Right forelimb (tissue), 1 donor: ENCODE measurements around the gene LRRC8B.
"Not testable (repeated sequence)": the region's sequence is repeated elsewhere in the genome, so short reads cannot be mapped to it uniquely, and the experiment has no call there.

Experiments used
- DNase-seq: peaks from one replicate; pipeline ENCODE4 v3.0.0-alpha.2; 2018

Gene LRRC8B

GRCh38 chr1:89587729-89588161 lies 63.1 kb downstream of the LRRC8B start:
- no peak for DNase-seq

DNA sequence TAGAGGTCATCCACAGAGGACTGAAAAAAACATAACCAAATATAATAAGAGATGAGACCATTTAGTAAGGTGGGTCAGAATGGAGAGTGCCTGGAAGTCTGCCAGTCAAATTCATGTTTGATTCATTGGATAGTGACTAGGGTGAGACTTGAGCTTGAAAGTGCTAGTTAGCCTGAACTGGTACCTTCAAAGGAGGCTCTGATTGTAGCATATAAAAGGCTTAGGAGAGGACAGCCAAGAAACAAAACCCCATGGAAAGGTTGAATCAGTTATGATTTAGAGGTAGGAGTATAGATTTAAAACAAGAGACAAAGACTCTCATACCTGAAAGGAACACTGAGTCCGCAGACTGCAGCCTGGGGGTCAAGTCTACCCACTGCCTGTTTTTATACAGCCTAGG lies 63.9 kb downstream of the LRRC8B start:
- no peak for DNase-seq

- DNase-seq, result no peak
These were observed 64.9 kb downstream of the LRRC8B start for GRCh38 chr1:89589515-89589914.

- DNase-seq, result no peak
These were observed 65.9 kb downstream of the LRRC8B start for GRCh38 chr1:89590341-89591080.

DNA sequence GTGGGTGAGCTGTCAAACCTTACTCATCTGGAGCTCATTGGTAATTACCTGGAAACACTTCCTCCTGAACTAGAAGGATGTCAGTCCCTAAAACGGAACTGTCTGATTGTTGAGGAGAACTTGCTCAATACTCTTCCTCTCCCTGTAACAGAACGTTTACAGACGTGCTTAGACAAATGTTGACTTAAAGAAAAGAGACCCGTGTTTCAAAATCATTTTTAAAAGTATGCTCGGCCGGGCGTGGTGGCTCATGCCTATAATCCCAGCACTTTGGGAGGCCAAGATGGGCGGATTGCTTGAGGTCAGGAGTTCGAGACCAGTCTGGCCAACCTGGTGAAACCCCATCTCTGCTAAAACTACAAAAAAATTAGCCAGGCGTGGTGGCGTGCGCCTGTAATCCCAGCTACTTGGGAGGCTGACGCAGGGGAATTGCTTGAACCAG lies 68.3 kb downstream of the LRRC8B start:
- DNase-seq, result not testable (repeated sequence)

DNA sequence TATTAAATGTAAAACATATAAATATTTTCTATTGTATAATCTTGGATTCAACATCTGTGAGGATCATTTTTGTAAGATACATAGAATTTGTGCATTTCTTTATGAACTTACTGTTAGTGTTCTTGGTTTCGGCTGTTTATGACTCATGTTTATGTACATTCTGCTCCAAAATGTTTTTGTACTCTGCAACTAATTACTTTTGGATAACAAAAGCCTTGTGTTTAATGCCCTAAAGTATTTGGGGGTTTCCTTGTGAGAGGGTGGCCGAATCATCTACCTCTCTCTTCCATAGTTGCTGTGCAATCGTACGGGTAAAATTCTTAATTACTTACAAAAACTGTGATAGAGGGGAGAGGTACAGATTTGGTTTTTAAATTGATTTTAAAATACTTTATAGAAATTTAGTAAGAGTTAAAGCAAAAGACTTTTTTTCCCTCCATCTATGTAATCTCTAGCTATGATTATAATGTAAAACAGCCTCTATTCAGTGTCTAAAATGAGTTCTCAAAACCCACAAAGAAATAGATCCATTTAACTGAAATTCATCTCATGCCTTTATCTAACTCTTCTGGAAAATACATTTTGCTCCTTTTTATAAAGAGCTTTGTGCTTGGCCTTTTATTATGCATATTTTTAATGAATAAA lies 69.6 kb downstream of the LRRC8B start:
- no peak for DNase-seq

DNA sequence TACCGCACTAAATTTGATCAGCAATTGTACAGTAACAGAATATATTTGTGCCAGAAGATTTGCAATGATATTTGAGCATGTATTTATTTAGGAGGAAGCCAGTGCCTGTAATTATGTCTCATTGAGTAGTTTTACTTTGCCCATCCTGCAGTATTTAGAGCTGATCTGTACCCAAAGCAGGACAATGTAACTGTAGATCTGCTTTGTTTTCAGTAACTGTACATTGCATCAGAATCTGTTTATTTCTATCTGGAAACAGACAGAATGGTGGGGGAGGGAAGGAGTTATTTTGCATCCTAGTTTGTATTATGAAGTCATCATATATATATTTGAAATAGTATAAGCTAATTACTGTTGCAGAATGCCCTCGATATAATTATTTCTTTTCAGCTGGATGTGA lies 72.1 kb downstream of the LRRC8B start:
- DNase-seq, result no peak

GRCh38 chr1:89598450-89599331 lies 74.1 kb downstream of the LRRC8B start:
- no peak for DNase-seq

DNA sequence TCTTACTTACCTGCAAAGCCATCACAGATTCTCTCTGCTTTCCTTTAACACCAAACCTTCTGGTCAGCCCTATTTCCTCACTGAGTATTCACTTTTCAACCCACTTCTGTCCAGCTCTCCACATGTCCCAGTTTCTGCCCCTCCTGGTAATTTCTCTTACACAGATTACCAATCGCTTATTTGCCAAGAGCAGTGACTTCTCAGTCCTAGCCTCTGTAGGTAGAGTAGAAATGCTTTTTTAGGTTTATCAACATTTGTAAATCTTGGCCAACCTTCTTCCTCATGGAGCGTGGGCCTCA lies 74.7 kb downstream of the LRRC8B start:
- DNase-seq, result no peak

DNA sequence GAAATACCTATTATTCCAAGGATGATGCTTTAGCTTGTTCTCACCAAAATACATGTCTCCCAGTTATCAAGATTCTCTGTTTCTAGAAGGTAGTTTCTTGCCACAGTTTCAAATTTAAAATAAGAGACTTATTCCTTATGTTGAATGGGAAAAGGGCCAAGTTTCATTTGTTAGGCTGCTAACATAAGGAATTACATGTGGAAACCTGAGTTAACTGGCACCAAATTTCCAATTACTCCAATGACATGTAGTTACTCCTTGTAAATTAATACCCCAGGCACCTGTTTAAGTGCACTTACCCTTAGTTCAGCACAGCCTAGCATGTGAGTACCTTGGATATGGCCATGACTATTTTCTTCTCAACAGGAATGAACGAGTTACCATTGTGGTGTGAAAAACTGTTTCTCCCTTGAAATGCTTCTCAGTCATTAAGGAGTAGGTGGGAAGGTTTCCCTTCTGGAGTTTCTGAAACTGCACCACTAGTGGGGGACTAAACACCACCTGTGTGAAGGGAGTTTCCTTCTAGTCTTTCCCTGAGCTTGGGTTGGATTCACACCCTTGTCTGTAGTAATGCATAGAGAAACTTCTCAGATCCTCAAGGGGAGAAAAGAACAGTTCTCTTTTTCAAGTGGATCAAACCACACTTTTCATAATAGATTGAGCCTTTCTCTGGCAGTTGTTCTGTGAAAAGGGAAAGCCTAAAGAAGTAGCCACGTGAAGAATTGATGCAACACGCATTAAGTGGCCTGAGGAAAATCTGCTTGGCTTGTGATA lies 76.0 kb downstream of the LRRC8B start:
- no peak for DNase-seq

DNA sequence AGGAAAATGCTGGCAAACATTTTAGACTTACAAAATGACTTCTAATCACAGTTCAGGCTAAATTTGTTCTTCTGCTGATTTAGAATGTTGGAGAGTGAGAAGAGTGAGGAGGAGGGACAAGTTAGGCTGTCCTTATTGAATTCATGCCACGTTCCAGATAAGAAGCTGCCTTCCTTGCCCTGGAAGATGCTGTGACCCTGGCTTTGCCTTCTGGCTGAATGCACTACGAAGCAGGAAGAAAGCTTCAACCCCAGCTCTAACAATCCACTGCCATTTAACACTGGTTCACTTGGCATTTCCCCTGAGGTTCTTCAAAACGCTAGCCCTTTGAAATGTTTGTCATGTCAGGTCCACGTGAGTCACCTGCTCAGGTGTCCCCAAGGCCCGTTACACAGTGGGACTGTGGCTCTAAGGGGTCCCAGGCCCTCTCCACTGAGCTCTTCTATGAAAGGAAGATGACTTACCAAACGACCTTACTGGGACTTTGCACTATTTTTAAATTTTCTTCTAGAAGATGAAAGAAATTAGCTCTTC lies 78.3 kb downstream of the LRRC8B start:
- DNase-seq, result no peak

GRCh38 chr1:89603651-89604413 lies 79.2 kb downstream of the LRRC8B start:
- DNase-seq, result no peak

GRCh38 chr1:89604414-89604735 lies 79.7 kb downstream of the LRRC8B start:
- DNase-seq, result no peak

DNA sequence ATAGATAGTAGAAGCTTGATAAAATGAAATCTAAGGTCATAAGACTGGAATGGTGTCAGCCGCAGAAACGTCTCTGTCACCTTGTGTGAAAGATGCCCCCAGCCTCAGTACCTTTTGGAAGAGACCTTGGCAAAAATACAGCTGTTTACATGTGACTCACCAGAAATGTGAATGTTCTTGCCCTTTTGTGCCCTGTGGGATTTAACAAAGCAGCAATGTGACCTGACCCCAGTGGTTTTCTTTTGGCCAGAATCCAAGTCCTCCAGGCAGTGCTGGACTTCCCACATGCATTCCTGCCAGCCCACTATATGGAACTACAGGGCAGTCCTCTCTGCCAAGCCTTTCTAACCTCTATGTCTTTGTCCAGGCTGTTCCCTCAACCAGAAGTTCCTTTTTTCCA lies 81.1 kb downstream of the LRRC8B start:
- no peak for DNase-seq

- no peak for DNase-seq
These were observed 81.8 kb downstream of the LRRC8B start for GRCh38 chr1:89606227-89606980.

- no peak for DNase-seq
These were observed 82.5 kb downstream of the LRRC8B start for GRCh38 chr1:89607156-89607555.

- no peak for DNase-seq
These were observed 83.1 kb downstream of the LRRC8B start for GRCh38 chr1:89607586-89608318.

DNA sequence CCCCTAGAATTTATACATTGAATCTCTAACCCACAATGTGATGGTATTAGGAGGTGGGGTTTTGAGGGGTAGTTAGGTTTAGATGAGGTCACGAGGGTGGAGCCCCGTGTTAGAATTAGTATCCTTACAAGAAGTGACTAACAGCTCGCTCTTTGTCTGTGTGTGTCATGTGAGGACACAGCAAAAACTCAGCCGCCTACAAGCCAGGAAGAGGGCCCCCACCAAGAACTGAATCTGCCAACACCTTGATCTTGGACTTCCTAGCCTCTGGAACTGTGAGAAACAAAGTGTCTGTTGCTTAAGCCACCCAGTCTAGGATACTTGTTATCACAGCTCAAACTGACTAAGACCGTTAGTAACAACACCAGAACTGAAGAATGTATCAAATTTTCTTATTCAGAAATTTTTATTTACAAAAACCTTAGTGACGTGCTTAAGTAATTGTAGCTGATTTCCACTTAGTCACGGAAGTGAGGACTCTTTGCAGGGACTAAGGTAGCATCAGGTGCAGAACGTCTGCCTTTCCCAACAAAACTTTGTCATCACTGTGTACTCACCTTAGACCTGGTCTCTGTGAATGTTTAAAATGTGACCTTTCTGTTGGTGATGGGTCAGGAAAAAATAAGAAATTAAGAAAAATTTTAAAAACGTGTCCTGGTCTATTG lies 83.8 kb downstream of the LRRC8B start:
- no peak for DNase-seq

DNA sequence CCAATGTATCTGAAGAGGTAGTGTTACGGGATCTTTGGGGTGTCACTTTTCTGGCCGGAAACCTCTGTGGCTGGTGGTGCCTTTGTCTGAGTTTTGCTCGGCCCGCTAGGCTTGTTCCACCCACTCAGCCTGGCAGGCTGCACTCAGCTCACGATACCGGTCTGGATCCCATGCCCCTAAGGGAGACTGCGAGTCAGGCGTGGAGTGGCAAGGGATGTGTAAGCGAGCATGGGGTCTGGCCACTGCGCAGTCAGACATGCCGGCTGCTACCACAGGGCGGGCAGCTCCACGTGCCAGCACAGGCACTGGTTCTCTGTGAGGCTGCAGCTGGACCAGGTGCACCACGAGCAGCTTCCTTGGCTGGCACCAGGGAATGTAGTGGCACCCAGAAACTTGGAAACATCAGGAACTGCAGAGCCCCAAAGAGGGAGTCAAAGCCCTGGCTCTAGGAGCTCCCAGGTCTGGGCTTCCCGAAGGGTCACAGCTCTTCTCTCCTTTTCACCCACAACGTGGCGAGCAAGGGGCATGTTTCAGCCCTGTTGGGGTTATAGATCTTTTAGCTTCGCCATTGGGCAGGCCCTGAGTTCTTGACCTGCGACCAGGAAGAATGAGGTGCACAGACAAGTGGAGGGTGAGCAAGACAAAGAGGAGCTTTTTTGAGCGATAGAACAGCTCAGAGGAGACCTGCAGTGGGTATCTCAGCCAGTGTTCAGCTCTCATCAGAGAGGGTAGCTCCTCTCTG lies 84.5 kb downstream of the LRRC8B start:
- no peak for DNase-seq
